Mesendoderm (in vitro differentiated cells): Measurements from ENCODE around the gene PRDM16.

Experiments
- DNase-seq: peaks from one replicate; pipeline ENCODE4 v3.0.0; 2013
- H2AK5ac ChIP-seq: 2 replicates; pipeline ENCODE4 v1.6.1; 2013; ENCODE audit warnings: low read length, inconsistent platforms
- H2BK120ac ChIP-seq: 2 replicates; pipeline ENCODE4 v1.6.1; 2013; ENCODE audit warnings: low read depth, mild to moderate bottlenecking, low read length, moderate library complexity, mixed read lengths
- H2BK15ac ChIP-seq: replicated peaks from 2 replicates; pipeline ENCODE4 v1.6.1; 2013; ENCODE audit warnings: low read depth, mild to moderate bottlenecking, moderate library complexity
- H2BK5ac ChIP-seq: 2 replicates; pipeline ENCODE4 v1.6.1; 2013; ENCODE audit warnings: low read length, inconsistent platforms
- H3K18ac ChIP-seq: 2 replicates; pipeline ENCODE4 v1.6.1; 2013; ENCODE audit warnings: mild to moderate bottlenecking, low read length, mixed read lengths
- H3K23ac ChIP-seq: one replicate; pipeline ENCODE4 v1.6.1; 2013; ENCODE audit warnings: low read length
- H3K27ac ChIP-seq: 2 replicates; pipeline ENCODE4 v1.5.1; 2013; ENCODE audit warnings: low read depth, mild to moderate bottlenecking, inconsistent platforms, low read length, moderate library complexity
- H3K27me3 ChIP-seq: 2 replicates; pipeline ENCODE4 v1.6.1; 2013; ENCODE audit warnings: low read length, control low read depth, mild to moderate bottlenecking, inconsistent platforms; ENCODE audit not compliant: insufficient read depth, poor library complexity
- H3K36me3 ChIP-seq: 2 replicates; pipeline ENCODE4 v1.6.1; 2013; ENCODE audit warnings: low read length, inconsistent platforms; ENCODE audit not compliant: control insufficient read depth, insufficient read depth
- H3K4ac ChIP-seq: one replicate; pipeline ENCODE4 v1.6.1; 2013; ENCODE audit warnings: low read depth, mild to moderate bottlenecking, low read length, moderate library complexity
- H3K4me1 ChIP-seq: 2 replicates; pipeline ENCODE4 v1.6.1; 2013; ENCODE audit warnings: low read depth, low read length, inconsistent platforms; ENCODE audit not compliant: control insufficient read depth
- H3K4me2 ChIP-seq: 2 replicates; pipeline ENCODE4 v1.6.1; 2013; ENCODE audit warnings: low read length
- H3K4me3 ChIP-seq: 2 replicates; pipeline ENCODE4 v1.5.1; 2013; ENCODE audit warnings: mild to moderate bottlenecking, low read length
- H3K56ac ChIP-seq: one replicate; pipeline ENCODE4 v1.6.1; 2013; ENCODE audit warnings: low read length
- H3K79me1 ChIP-seq: 2 replicates; pipeline ENCODE4 v1.6.1; 2013; ENCODE audit warnings: low read length, inconsistent platforms
- H3K79me2 ChIP-seq: 2 replicates; pipeline ENCODE4 v1.6.1; 2013; ENCODE audit warnings: mild to moderate bottlenecking, low read length; ENCODE audit not compliant: control insufficient read depth, insufficient read depth
- H3K9ac ChIP-seq: 2 replicates; pipeline ENCODE4 v1.6.1; 2013; ENCODE audit warnings: low read length, inconsistent platforms
- H4K5ac ChIP-seq: one replicate; pipeline ENCODE4 v1.6.1; 2013; ENCODE audit warnings: low read length
- H4K8ac ChIP-seq: one replicate; pipeline ENCODE4 v1.6.1; 2013; ENCODE audit warnings: low read depth, mild to moderate bottlenecking, control low read depth, low read length, moderate library complexity
- WGBS: extraction: QIAGEN DNeasy Blood & Tissue Kit; methylation state at CpG from one replicate; pipeline ENCODE4 v1.1.7; 2013; ENCODE audit warnings: low lambda C conversion rate, missing lambda C conversion rate; ENCODE audit not compliant: insufficient coverage; ENCODE audit errors: extremely low coverage; 5-methylcytosine and 5-hydroxymethylcytosine counted together

PRDM16 gene

GRCh38 chr1:3442331-3442730 is 373.3 kb downstream of the PRDM16 start:
- H3K4me1 ChIP-seq: no peaks in the 10 kb centered on the region
- no peak overlapping the region for H4K8ac ChIP-seq
- no peak overlapping the region for H3K4me3 ChIP-seq
- no peak for DNase-seq
- no peak overlapping the region for H3K56ac ChIP-seq
- no peaks in the 10 kb centered on the region for H3K27me3 ChIP-seq
- H2BK120ac ChIP-seq: no peak overlapping the region
- H3K79me2 ChIP-seq: no peaks in the 10 kb centered on the region
- no peaks in the 10 kb centered on the region for H3K79me1 ChIP-seq
- H2BK5ac ChIP-seq: no peak overlapping the region
- no peak overlapping the region for H3K23ac ChIP-seq
- H2AK5ac ChIP-seq: no peak overlapping the region
- no peak overlapping the region for H3K4ac ChIP-seq
- no peak overlapping the region for H3K18ac ChIP-seq
- no CpG with 5 or more reads among the region's 13 CpGs for WGBS
- H4K5ac ChIP-seq: no peak overlapping the region
- H3K4me2 ChIP-seq: no peak overlapping the region
- no peaks in the 10 kb centered on the region for H3K36me3 ChIP-seq
- H3K27ac ChIP-seq: no peak overlapping the region
- no peak overlapping the region for H2BK15ac ChIP-seq
- no peak overlapping the region for H3K9ac ChIP-seq

- Histone ChIP-seq H3K27me3 (no peaks in the 10 kb centered on the region), H3K4ac (no peak overlapping the region), H3K79me1 (no peaks in the 10 kb centered on the region), H3K4me1 (no peaks in the 10 kb centered on the region), H3K36me3 (no peaks in the 10 kb centered on the region), H3K18ac (no peak overlapping the region), H3K79me2 (no peaks in the 10 kb centered on the region), H3K4me3 (no peak overlapping the region), H4K5ac (no peak overlapping the region), H2BK15ac (no peak overlapping the region), H2AK5ac (no peak overlapping the region), H3K9ac (no peak overlapping the region), H2BK120ac (no peak overlapping the region), H4K8ac (no peak overlapping the region), H3K23ac (no peak overlapping the region), H3K56ac (no peak overlapping the region), H3K4me2 (no peak overlapping the region), H3K27ac (no peak overlapping the region), H2BK5ac (no peak overlapping the region)
- no CpG with 5 or more reads among the region's 12 CpGs for WGBS
- DNase-seq: no peak
These were observed 373.9 kb downstream of the PRDM16 start for GRCh38 chr1:3442901-3443300.

- Histone ChIP-seq H3K4me1 (no peaks in the 10 kb centered on the region), H2BK15ac (no peak overlapping the region), H4K5ac (no peak overlapping the region), H3K27me3 (no peaks in the 10 kb centered on the region), H3K18ac (no peak overlapping the region), H3K4me2 (no peak overlapping the region), H3K4me3 (no peak overlapping the region), H2BK120ac (no peak overlapping the region), H2AK5ac (no peak overlapping the region), H3K56ac (no peak overlapping the region), H2BK5ac (no peak overlapping the region), H3K4ac (no peak overlapping the region), H3K36me3 (no peaks in the 10 kb centered on the region), H4K8ac (no peak overlapping the region), H3K79me1 (no peaks in the 10 kb centered on the region), H3K27ac (no peak overlapping the region), H3K79me2 (no peaks in the 10 kb centered on the region), H3K9ac (no peak overlapping the region), H3K23ac (no peak overlapping the region)
- DNase-seq: no peak
- no CpG with 5 or more reads among the region's 7 CpGs for WGBS
These were observed 374.8 kb downstream of the PRDM16 start for GRCh38 chr1:3443807-3444206.

GRCh38 chr1:3444298-3444697 is 375.3 kb downstream of the PRDM16 start:
- Histone ChIP-seq H2BK15ac (no peak overlapping the region), H3K36me3 (no peaks in the 10 kb centered on the region), H2AK5ac (no peak overlapping the region), H2BK120ac (no peak overlapping the region), H3K4ac (no peak overlapping the region), H3K4me1 (no peaks in the 10 kb centered on the region), H3K79me2 (no peaks in the 10 kb centered on the region), H3K4me3 (no peak overlapping the region), H2BK5ac (no peak overlapping the region), H3K56ac (no peak overlapping the region), H4K5ac (no peak overlapping the region), H3K18ac (no peak overlapping the region), H4K8ac (no peak overlapping the region), H3K9ac (no peak overlapping the region), H3K27me3 (no peaks in the 10 kb centered on the region), H3K23ac (no peak overlapping the region), H3K79me1 (no peaks in the 10 kb centered on the region), H3K4me2 (no peak overlapping the region), H3K27ac (no peak overlapping the region)
- DNase-seq: no peak
- no CpG with 5 or more reads among the region's 18 CpGs for WGBS

GRCh38 chr1:3444736-3445135 is 375.7 kb downstream of the PRDM16 start:
- no CpG with 5 or more reads among the region's 10 CpGs for WGBS

GRCh38 chr1:3450202-3450863 is 381.3 kb downstream of the PRDM16 start:
- Histone ChIP-seq H3K4me2 (no peak overlapping the region), H2BK15ac (no peak overlapping the region), H3K4ac (no peak overlapping the region), H3K4me1 (peaks cover 6% of the 10 kb centered on the region), H3K56ac (no peak overlapping the region), H2BK120ac (no peak overlapping the region), H3K27ac (no peak overlapping the region), H3K9ac (no peak overlapping the region), H2AK5ac (no peak overlapping the region), H3K4me3 (no peak overlapping the region), H3K27me3 (no peaks in the 10 kb centered on the region), H3K79me1 (no peaks in the 10 kb centered on the region), H2BK5ac (no peak overlapping the region), H4K8ac (no peak overlapping the region), H3K36me3 (no peaks in the 10 kb centered on the region), H3K18ac (no peak overlapping the region), H4K5ac (no peak overlapping the region), H3K79me2 (no peaks in the 10 kb centered on the region), H3K23ac (no peak overlapping the region)
- no peak for DNase-seq
- no CpG with 5 or more reads among the region's 9 CpGs for WGBS

More at GRCh38 chr1:3444736-3445135, 375.7 kb downstream of the PRDM16 start:
- Histone ChIP-seq H2BK120ac (no peak overlapping the region), H3K9ac (no peak overlapping the region), H3K56ac (no peak overlapping the region), H3K79me1 (no peaks in the 10 kb centered on the region), H3K4ac (no peak overlapping the region), H2BK15ac (no peak overlapping the region), H3K27me3 (no peaks in the 10 kb centered on the region), H2BK5ac (no peak overlapping the region), H3K4me2 (no peak overlapping the region), H4K8ac (no peak overlapping the region), H3K4me3 (no peak overlapping the region), H3K23ac (no peak overlapping the region), H2AK5ac (no peak overlapping the region), H3K18ac (no peak overlapping the region), H3K4me1 (no peaks in the 10 kb centered on the region), H3K27ac (no peak overlapping the region), H3K36me3 (no peaks in the 10 kb centered on the region), H4K5ac (no peak overlapping the region), H3K79me2 (no peaks in the 10 kb centered on the region)
- DNase-seq: no peak
